Liver (tissue), 9 donors: ENCODE measurements around the gene GALE. TPM values are rescaled to one million over a fixed set of nuclear protein-coding genes. Genes with fewer than 3 reads are reported as not detected.

Experiments
- DNase-seq: peaks from one replicate; pipeline ENCODE4 v3.0.0-alpha.2; 2017; ENCODE audit warnings: low spot score
- H3K27ac ChIP-seq, 2 donors: one replicate each; pipeline ENCODE4 v1.7.0; 2013; ENCODE audit warnings: inconsistent platforms in 2 of 2, low read length in 2 of 2, control low read depth in 1 of 2, low read depth in 1 of 2, mild to moderate bottlenecking in 1 of 2
- H3K27me3 ChIP-seq, 4 donors: one replicate each; pipeline versions ENCODE4 v1.6.1 to v1.7.0; 2013; ENCODE audit warnings: low read length in 3 of 4, inconsistent platforms in 1 of 4, mild to moderate bottlenecking in 1 of 4, moderate library complexity in 1 of 4; ENCODE audit not compliant: control insufficient read depth in 4 of 4, insufficient read depth in 4 of 4
- H3K36me3 ChIP-seq, 4 donors: one replicate each; pipeline versions ENCODE4 v1.6.1 to v1.7.0; 2013; ENCODE audit warnings: low read length in 3 of 4, mild to moderate bottlenecking in 3 of 4, low read depth in 1 of 4, moderate library complexity in 1 of 4; ENCODE audit not compliant: control insufficient read depth in 4 of 4, insufficient read depth in 3 of 4
- H3K4me1 ChIP-seq, 4 donors: one replicate each; pipeline versions ENCODE4 v1.6.1 to v1.7.0; 2013; ENCODE audit warnings: low read length in 3 of 4, mild to moderate bottlenecking in 3 of 4, moderate library complexity in 1 of 4; ENCODE audit not compliant: control insufficient read depth in 4 of 4, insufficient read depth in 4 of 4
- H3K4me3 ChIP-seq, 3 donors: one replicate each; pipeline versions ENCODE4 v1.6.1 to v1.7.0; 2013; ENCODE audit warnings: low read length in 3 of 3, control low read depth in 1 of 3, low read depth in 1 of 3, mild to moderate bottlenecking in 1 of 3
- H3K9ac ChIP-seq, 2 donors: one replicate each; pipeline ENCODE4 v1.7.0; 2013; ENCODE audit warnings: low read length in 2 of 2, mild to moderate bottlenecking in 2 of 2, moderate library complexity in 2 of 2, control low read depth in 1 of 2, low read depth in 1 of 2
- H3K9me3 ChIP-seq, 4 donors: one replicate each; pipeline versions ENCODE4 v1.6.1 to v1.7.0; 2013; ENCODE audit warnings: low read length in 3 of 4; ENCODE audit not compliant: control insufficient read depth in 4 of 4
- ATF3 ChIP-seq: IDR thresholded peaks from 2 replicates; pipeline ENCODE4 v1.6.1; 2016; ENCODE audit warnings: antibody characterized with exemption
- CTCF ChIP-seq: fragments of 150-350 bp; IDR thresholded peaks from 2 replicates; pipeline ENCODE4 v1.5.1; 2017; ENCODE audit warnings: improper control_type of control experiment, low read depth, low read length; ENCODE audit not compliant: missing input control
- EGR1 ChIP-seq, 2 donors: IDR thresholded peaks; 2 replicates each; pipeline ENCODE4 v1.6.1; 2016 to 2018; ENCODE audit warnings: antibody characterized with exemption in 2 of 2, low read depth in 2 of 2
- FOXA1 ChIP-seq: IDR thresholded peaks from 2 replicates; pipeline ENCODE4 v1.6.1; 2016; ENCODE audit warnings: antibody characterized with exemption
- FOXA2 ChIP-seq: IDR thresholded peaks from 2 replicates; pipeline ENCODE4 v1.6.1; 2016; ENCODE audit warnings: antibody characterized with exemption
- GABPA ChIP-seq, 2 donors: IDR thresholded peaks in 1 of 2; conservative IDR thresholded peaks in 1 of 2; 2 replicates each; pipeline ENCODE4 v1.6.1; 2016; ENCODE audit warnings: antibody characterized with exemption in 2 of 2, mild to moderate bottlenecking in 1 of 2, moderate library complexity in 1 of 2
- HNF4A ChIP-seq, 2 donors: conservative IDR thresholded peaks; 2 replicates each; pipeline ENCODE4 v1.6.1; 2016; ENCODE audit warnings: antibody characterized with exemption in 2 of 2, mild to moderate bottlenecking in 2 of 2
- HNF4G ChIP-seq: IDR thresholded peaks from 2 replicates; pipeline ENCODE4 v1.6.1; 2016; ENCODE audit warnings: antibody characterized with exemption
- JUND ChIP-seq, 2 donors: IDR thresholded peaks; 2 replicates each; pipeline ENCODE4 v1.6.1; 2016; ENCODE audit warnings: antibody characterized with exemption in 2 of 2
- NR2F2 ChIP-seq: IDR thresholded peaks from 2 replicates; pipeline ENCODE4 v1.6.1; 2016; ENCODE audit warnings: antibody characterized with exemption
- RAD21 ChIP-seq, 2 donors: IDR thresholded peaks; 2 replicates each; pipeline ENCODE4 v1.6.1; 2016; ENCODE audit warnings: antibody characterized with exemption in 2 of 2, mild to moderate bottlenecking in 2 of 2
- REST ChIP-seq: IDR thresholded peaks from 2 replicates; pipeline ENCODE4 v1.6.1; 2016; ENCODE audit warnings: antibody characterized with exemption, mild to moderate bottlenecking
- RXRA ChIP-seq, 2 donors: IDR thresholded peaks; 2 replicates each; pipeline ENCODE4 v1.6.1; 2017 to 2018; ENCODE audit warnings: antibody characterized with exemption in 2 of 2, mild to moderate bottlenecking in 1 of 2
- SP1 ChIP-seq: IDR thresholded peaks from 2 replicates; pipeline ENCODE4 v1.6.1; 2018; ENCODE audit warnings: antibody characterized with exemption, mild to moderate bottlenecking
- TAF1 ChIP-seq: conservative IDR thresholded peaks from 2 replicates; pipeline ENCODE4 v1.6.1; 2016; ENCODE audit warnings: antibody characterized with exemption, mild to moderate bottlenecking
- YY1 ChIP-seq: IDR thresholded peaks from 2 replicates; pipeline ENCODE4 v1.6.1; 2016; ENCODE audit warnings: antibody characterized with exemption, mild to moderate bottlenecking
- WGBS: extraction: QIAGEN DNeasy Blood & Tissue Kit; methylation state at CpG from one replicate; pipeline ENCODE4 v1.1.7; 2013; 5-methylcytosine and 5-hydroxymethylcytosine counted together
- polyA plus RNA-seq, 2 donors: library from polyadenylated mRNA; stranded (reverse) in 1 of 2; unstranded in 1 of 2; fragments of 200-250 nt in 1 of 2; fragments of >200 nt in 1 of 2; fragmentation: Nextera tagmentation in 1 of 2; extraction: Ambion mirVana in 1 of 2; gene quantifications; one replicate each; pipeline versions ENCODE4 v1.2.1 to v1.2.3, GENCODE V29; 2013 to 2015
- total RNA-seq, 2 donors: library from RNA; depleted of rRNA; stranded (reverse); fragments of >200 nt; gene quantifications; one replicate each; pipeline ENCODE4 v1.2.3, GENCODE V29; 2014
- TF ChIP-seq, protein P1 (sequence below): IDR thresholded peaks from 2 replicates; pipeline ENCODE4 v1.6.1; 2016; ENCODE audit warnings: antibody characterized with exemption
- TF ChIP-seq, protein P2 (sequence below): IDR thresholded peaks from 2 replicates; pipeline ENCODE4 v1.6.1; 2016; ENCODE audit warnings: antibody characterized with exemption
- donor health status: healthy.
- donor health status: healthy.
- donor health status: healthy.
- donor health status: healthy.
- donor health status: healthy.

Gene GALE
- total and polyA plus RNA-seq, 4 donors: 22.9 to 43.4 (median 38.7) TPM

GRCh38 chr1:23825076-23825761 is 24.7 kb upstream of the GALE start, which contains the start of gene HMGCL:
Gene HMGCL, minus strand, starts transcription at chr1:23825429. Its CDS starts 14 bp downstream, at chr1:23825415.
- TF ChIP-seq REST (peak; percentile 88), GABPA (IDR thresholded peaks at IDR 0.05 in 1 of 2, conservative IDR thresholded peaks at IDR 0.05 in 1 of 2) (peak in 1 of 2 donors; percentile 45), TAF1 (peak; percentile 53), NR2F2 (no peak), EGR1 (IDR thresholded peaks at IDR 0.05; ENCODE audit: low read depth in 2 of 2) (peak; percentile 95 to 96), HNF4A (conservative IDR thresholded peaks at IDR 0.05) (peak in 1 of 2 donors; percentile 15), YY1 (peak; percentile 99), CTCF (no peak), SP1 (peak; percentile 11), RXRA (IDR thresholded peaks at IDR 0.05) (no peak), HNF4G (no peak), JUND (IDR thresholded peaks at IDR 0.05) (peak in 1 of 2 donors; percentile 14), ATF3 (no peak), FOXA1 (no peak), RAD21 (IDR thresholded peaks at IDR 0.05) (peak; percentile 16 to 25), FOXA2 (no peak)
- TF ChIP-seq, protein P1, sequence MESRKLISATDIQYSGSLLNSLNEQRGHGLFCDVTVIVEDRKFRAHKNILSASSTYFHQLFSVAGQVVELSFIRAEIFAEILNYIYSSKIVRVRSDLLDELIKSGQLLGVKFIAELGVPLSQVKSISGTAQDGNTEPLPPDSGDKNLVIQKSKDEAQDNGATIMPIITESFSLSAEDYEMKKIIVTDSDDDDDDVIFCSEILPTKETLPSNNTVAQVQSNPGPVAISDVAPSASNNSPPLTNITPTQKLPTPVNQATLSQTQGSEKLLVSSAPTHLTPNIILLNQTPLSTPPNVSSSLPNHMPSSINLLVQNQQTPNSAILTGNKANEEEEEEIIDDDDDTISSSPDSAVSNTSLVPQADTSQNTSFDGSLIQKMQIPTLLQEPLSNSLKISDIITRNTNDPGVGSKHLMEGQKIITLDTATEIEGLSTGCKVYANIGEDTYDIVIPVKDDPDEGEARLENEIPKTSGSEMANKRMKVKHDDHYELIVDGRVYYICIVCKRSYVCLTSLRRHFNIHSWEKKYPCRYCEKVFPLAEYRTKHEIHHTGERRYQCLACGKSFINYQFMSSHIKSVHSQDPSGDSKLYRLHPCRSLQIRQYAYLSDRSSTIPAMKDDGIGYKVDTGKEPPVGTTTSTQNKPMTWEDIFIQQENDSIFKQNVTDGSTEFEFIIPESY: peak; percentile 51
- TF ChIP-seq, protein P2, sequence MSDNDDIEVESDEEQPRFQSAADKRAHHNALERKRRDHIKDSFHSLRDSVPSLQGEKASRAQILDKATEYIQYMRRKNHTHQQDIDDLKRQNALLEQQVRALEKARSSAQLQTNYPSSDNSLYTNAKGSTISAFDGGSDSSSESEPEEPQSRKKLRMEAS: no peak
- Histone ChIP-seq H3K4me3 (peak within 1 kb of the TSS; percentile 90 to 99 (median 98)), H3K27me3 (no peaks in the 10 kb centered on the region), H3K27ac (peak within 1 kb of the TSS; percentile 99 to 100), H3K4me1 (peaks cover 7 to 18% (median 14%) of the 10 kb centered on the region in 4 donors), H3K9ac (peak within 1 kb of the TSS; percentile 98 to 99), H3K36me3 (peaks cover 0 to 2% (median 0%) of the 10 kb centered on the region in 4 donors), H3K9me3 (no peaks in the 10 kb centered on the region)
- peak; percentile 91 for DNase-seq
- WGBS: under 1% methylated on average over 42 of the region's 42 CpGs
